NCI-H128 (cell line): ENCODE data around the gene PAX2.

Experiments used
- DNase-seq: peaks from one replicate; lab custom pipeline; 2025; ENCODE audit not compliant: unreplicated experiment; lab: John Stamatoyannopoulos, UW

PAX2 gene

GRCh38 chr10:100784126-100784525 lies 38.7 kb downstream of the PAX2 start:
- DNase-seq = no peak

GRCh38 chr10:100786591-100786990 lies 41.2 kb downstream of the PAX2 start:
- DNase-seq = no peak

- no peak for DNase-seq
Observed at GRCh38 chr10:100788002-100788903, 42.9 kb downstream of the PAX2 start.

GRCh38 chr10:100790761-100791208 lies 45.4 kb downstream of the PAX2 start:
- DNase-seq = no peak

GRCh38 chr10:100791369-100792058 lies 46.1 kb downstream of the PAX2 start:
- DNase-seq = no peak

- no peak for DNase-seq
Observed at GRCh38 chr10:100792574-100792973, 47.2 kb downstream of the PAX2 start.

GRCh38 chr10:100793055-100793454 lies 47.7 kb downstream of the PAX2 start:
- DNase-seq = no peak

- no peak for DNase-seq
Observed at GRCh38 chr10:100799881-100800280, 54.5 kb downstream of the PAX2 start.

- no peak for DNase-seq
Observed at GRCh38 chr10:100800931-100801330, 55.5 kb downstream of the PAX2 start.

- no peak for DNase-seq
Observed at GRCh38 chr10:100802196-100802595, 56.8 kb downstream of the PAX2 start.

GRCh38 chr10:100802607-100803006 lies 57.2 kb downstream of the PAX2 start:
- DNase-seq = no peak

- no peak for DNase-seq
Observed at GRCh38 chr10:100803492-100803891, 58.1 kb downstream of the PAX2 start.

- no peak for DNase-seq
Observed at GRCh38 chr10:100803908-100804307, 58.5 kb downstream of the PAX2 start.

GRCh38 chr10:100805543-100806355 lies 60.4 kb downstream of the PAX2 start:
- DNase-seq = no peak

- no peak for DNase-seq
Observed at GRCh38 chr10:100806356-100806645, 60.9 kb downstream of the PAX2 start.

GRCh38 chr10:100807241-100807951 lies 62.0 kb downstream of the PAX2 start:
- no peak for DNase-seq

GRCh38 chr10:100808876-100809275 lies 63.5 kb downstream of the PAX2 start:
- no peak for DNase-seq

- DNase-seq = no peak
Observed at GRCh38 chr10:100810091-100810834, 64.9 kb downstream of the PAX2 start.

GRCh38 chr10:100810835-100811116 lies 65.4 kb downstream of the PAX2 start:
- DNase-seq = no peak

- DNase-seq = no peak
Observed at GRCh38 chr10:100811261-100811660, 65.9 kb downstream of the PAX2 start.
